ENCODE measurements around the gene TGFBR1.
"Not testable (repeated sequence)": the region's sequence is repeated elsewhere in the genome, so short reads cannot be mapped to it uniquely, and the experiment has no call there.

The TGFBR1 gene

GRCh38 chr9:99076483-99077171 lies 28.3 kb upstream of the TGFBR1 start:
- no peak for FAIRE-seq

GRCh38 chr9:99078717-99079116 lies 26.2 kb upstream of the TGFBR1 start:
- FAIRE-seq = no peak

GRCh38 chr9:99079542-99079941 lies 25.4 kb upstream of the TGFBR1 start:
- FAIRE-seq = no peak

- no peak for FAIRE-seq
Measured at GRCh38 chr9:99083051-99083450, 21.9 kb upstream of the TGFBR1 start.

GRCh38 chr9:99085949-99086948 lies 18.7 kb upstream of the TGFBR1 start:
- no peak for FAIRE-seq

GRCh38 chr9:99087462-99087861 lies 17.5 kb upstream of the TGFBR1 start:
- FAIRE-seq = no peak

- FAIRE-seq = no peak
Measured at GRCh38 chr9:99090336-99091130, 14.4 kb upstream of the TGFBR1 start.

GRCh38 chr9:99092643-99093491 lies 12.0 kb upstream of the TGFBR1 start:
- FAIRE-seq = no peak

- FAIRE-seq = no peak
Measured at GRCh38 chr9:99093492-99093791, 11.5 kb upstream of the TGFBR1 start.

- FAIRE-seq = no peak
Measured at GRCh38 chr9:99095565-99095964, 9.3 kb upstream of the TGFBR1 start.

GRCh38 chr9:99096409-99096808 lies 8.5 kb upstream of the TGFBR1 start:
- no peak for FAIRE-seq

- not testable (repeated sequence) for FAIRE-seq
Measured at GRCh38 chr9:99099806-99100585, 4.9 kb upstream of the TGFBR1 start.

- FAIRE-seq = no peak
Measured at GRCh38 chr9:99101271-99101670, 3.6 kb upstream of the TGFBR1 start.

- no peak for FAIRE-seq
Measured at GRCh38 chr9:99101812-99102211, 3.1 kb upstream of the TGFBR1 start.

- no peak for FAIRE-seq
Measured at GRCh38 chr9:99103054-99103895, 1.6 kb upstream of the TGFBR1 start.

- no peak for FAIRE-seq
Measured at GRCh38 chr9:99103901-99104458, 933 bp upstream of the TGFBR1 start.

- no peak for FAIRE-seq
Measured at GRCh38 chr9:99105152-99106043, 485 bp downstream of the TGFBR1 start.

GRCh38 chr9:99106044-99106375 lies 1.1 kb downstream of the TGFBR1 start:
- FAIRE-seq = no peak

- no peak for FAIRE-seq
Measured at GRCh38 chr9:99107421-99107820, 2.5 kb downstream of the TGFBR1 start.
